H1 (cell line): ENCODE data around the gene ZKSCAN8. TPM values are rescaled to one million over a fixed set of nuclear protein-coding genes. Genes with fewer than 3 reads are reported as not detected.

Source experiments
- ASH2L ChIP-seq: fragments of 200-600, 300-600 bp; sonication (generic); IDR thresholded peaks from one replicate; pipeline ENCODE4 v1.7.1; 2017; ENCODE audit warnings: low read length
- CEBPB ChIP-seq: IDR thresholded peaks from 2 replicates; pipeline ENCODE4 v1.6.1; 2012; ENCODE audit warnings: low read depth, low read length
- CREB1 ChIP-seq: IDR thresholded peaks from 2 replicates; pipeline ENCODE4 v1.6.1; 2012; ENCODE audit warnings: inconsistent platforms
- EP300 ChIP-seq, 2 experiments: IDR thresholded peaks; 1 replicate in 1 of 2; 2 replicates in 1 of 2; pipeline ENCODE4 v1.6.1; 2011 to 2012; ENCODE audit warnings: low read depth in 2 of 2, low read length in 2 of 2, mild to moderate bottlenecking in 2 of 2, borderline replicate concordance in 1 of 2, inconsistent platforms in 1 of 2, moderate library complexity in 1 of 2
- NANOG ChIP-seq: IDR thresholded peaks from 2 replicates; pipeline ENCODE4 v1.6.1; 2011; ENCODE audit warnings: low read length, low read depth, mild to moderate bottlenecking, inconsistent platforms; ENCODE audit not compliant: insufficient read depth, poor library complexity, severe bottlenecking
- POLR2AphosphoS5 ChIP-seq: IDR thresholded peaks from 2 replicates; pipeline ENCODE4 v1.6.1; 2011; ENCODE audit warnings: low read depth, low read length
- RAD21 ChIP-seq, 2 experiments: IDR thresholded peaks in 1 of 2; conservative IDR thresholded peaks in 1 of 2; 2 replicates each; pipeline ENCODE4 v1.6.1; 2011; ENCODE audit warnings: low read depth in 2 of 2, low read length in 2 of 2, improper control_type of control experiment in 1 of 2, inconsistent platforms in 1 of 2, mild to moderate bottlenecking in 1 of 2, moderate library complexity in 1 of 2
- TEAD4 ChIP-seq: IDR thresholded peaks from 2 replicates; pipeline ENCODE4 v1.6.1; 2012; ENCODE audit warnings: low read depth, low read length, inconsistent platforms, mixed read lengths
- polyA plus RNA-seq, 7 experiments: library from polyadenylated mRNA; depleted of rRNA in 3 of 7; stranded (reverse) in 5 of 7; unstranded in 2 of 7; fragments of >200 nt in 5 of 7; fragments of 200-250 nt in 2 of 7; gene quantifications; 1 replicate in 5 of 7; 2 replicates in 1 of 7; 4 replicates in 1 of 7; pipeline versions ENCODE4 v1.2.1 to v1.2.3, GENCODE V29; 2011 to 2013; ENCODE audit warnings: missing spikeins in 2 of 7, mixed read lengths in 2 of 7
- total RNA-seq: library from RNA; stranded (reverse); fragmentation: NEBNext Ultra II Directional; extraction: Animal tissue kit (Norgen Biotek cat#: 25700); gene quantifications from 2 replicates; pipeline ENCODE4 v1.2.1, GENCODE V29; 2021
- TF ChIP-seq, protein P1 (sequence below): fragments of 300-600 bp; sonication (generic); IDR thresholded peaks from 2 replicates; pipeline ENCODE4 v1.7.1; 2012; ENCODE audit warnings: low read length, moderate library complexity, mild to moderate bottlenecking, inconsistent platforms; ENCODE audit not compliant: insufficient replicate concordance

Gene ZKSCAN8
- total and polyA plus RNA-seq, 2 of the 8 experiments (the other 6 are each of a cell fraction or from before 2014, with no cell fraction given), result 10.7 to 24.1 TPM

DNA sequence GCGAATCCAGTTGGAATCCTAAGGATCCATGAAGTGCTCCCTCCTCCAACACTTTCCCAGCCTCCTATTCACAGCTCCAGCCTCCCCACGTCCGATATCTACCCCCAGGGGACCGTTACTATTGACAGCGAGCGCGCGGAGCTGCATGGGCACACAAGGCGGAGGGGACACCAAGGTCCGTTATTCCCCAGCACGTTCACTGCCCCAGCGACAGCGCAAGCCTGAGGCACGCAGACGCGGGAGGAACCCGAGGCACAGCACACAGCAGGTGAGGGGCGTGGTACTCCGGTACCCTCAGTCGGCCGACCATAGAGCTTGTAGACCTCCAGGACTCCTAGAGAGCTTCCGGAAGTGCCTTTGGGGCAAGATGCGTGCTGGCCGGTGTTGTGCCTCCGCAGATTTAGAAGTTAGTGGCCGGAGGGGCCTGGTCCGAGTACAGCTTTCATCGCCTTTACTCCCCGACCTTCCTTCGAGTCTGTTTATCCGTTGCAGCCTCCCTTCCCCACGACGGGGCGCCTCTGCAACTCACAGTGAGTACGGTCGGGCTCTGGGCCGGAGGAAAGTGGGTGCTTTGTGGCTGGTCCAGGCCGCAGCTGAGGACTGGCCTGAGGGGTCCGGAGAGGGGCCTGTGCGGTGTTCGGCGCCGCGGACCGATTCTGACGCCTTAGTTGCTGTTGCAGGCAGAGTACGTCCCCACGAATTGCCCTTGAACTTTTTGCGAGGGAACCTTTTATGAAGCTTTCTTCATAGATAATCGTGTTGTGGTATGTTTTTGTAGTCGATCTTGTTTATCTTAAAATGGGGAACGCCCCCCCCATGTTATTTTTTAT, at the start of gene ZKSCAN8 (continued):
- TF ChIP-seq EP300 (IDR thresholded peaks at IDR 0.05; ENCODE audit: borderline replicate concordance in 1 of 2, low read depth in 2 of 2, low read length in 2 of 2) (peak in 1 of 2 experiments; percentile 36; a peak in 1 of 3 replicates), NANOG (no peak), RAD21 (IDR thresholded peaks at IDR 0.05 in 1 of 2, conservative IDR thresholded peaks at IDR 0.05 in 1 of 2; ENCODE audit: low read depth in 2 of 2, low read length in 2 of 2) (peak in 1 of 2 experiments; percentile 7; a peak in 2 of 4 replicates), POLR2AphosphoS5 (peak; percentile 96), TEAD4 (no peak), ASH2L (peak; percentile 96), CREB1 (peak; percentile 53; the same call in 1 of the 2 replicates), CEBPB (no peak)
- TF ChIP-seq, protein P1, sequence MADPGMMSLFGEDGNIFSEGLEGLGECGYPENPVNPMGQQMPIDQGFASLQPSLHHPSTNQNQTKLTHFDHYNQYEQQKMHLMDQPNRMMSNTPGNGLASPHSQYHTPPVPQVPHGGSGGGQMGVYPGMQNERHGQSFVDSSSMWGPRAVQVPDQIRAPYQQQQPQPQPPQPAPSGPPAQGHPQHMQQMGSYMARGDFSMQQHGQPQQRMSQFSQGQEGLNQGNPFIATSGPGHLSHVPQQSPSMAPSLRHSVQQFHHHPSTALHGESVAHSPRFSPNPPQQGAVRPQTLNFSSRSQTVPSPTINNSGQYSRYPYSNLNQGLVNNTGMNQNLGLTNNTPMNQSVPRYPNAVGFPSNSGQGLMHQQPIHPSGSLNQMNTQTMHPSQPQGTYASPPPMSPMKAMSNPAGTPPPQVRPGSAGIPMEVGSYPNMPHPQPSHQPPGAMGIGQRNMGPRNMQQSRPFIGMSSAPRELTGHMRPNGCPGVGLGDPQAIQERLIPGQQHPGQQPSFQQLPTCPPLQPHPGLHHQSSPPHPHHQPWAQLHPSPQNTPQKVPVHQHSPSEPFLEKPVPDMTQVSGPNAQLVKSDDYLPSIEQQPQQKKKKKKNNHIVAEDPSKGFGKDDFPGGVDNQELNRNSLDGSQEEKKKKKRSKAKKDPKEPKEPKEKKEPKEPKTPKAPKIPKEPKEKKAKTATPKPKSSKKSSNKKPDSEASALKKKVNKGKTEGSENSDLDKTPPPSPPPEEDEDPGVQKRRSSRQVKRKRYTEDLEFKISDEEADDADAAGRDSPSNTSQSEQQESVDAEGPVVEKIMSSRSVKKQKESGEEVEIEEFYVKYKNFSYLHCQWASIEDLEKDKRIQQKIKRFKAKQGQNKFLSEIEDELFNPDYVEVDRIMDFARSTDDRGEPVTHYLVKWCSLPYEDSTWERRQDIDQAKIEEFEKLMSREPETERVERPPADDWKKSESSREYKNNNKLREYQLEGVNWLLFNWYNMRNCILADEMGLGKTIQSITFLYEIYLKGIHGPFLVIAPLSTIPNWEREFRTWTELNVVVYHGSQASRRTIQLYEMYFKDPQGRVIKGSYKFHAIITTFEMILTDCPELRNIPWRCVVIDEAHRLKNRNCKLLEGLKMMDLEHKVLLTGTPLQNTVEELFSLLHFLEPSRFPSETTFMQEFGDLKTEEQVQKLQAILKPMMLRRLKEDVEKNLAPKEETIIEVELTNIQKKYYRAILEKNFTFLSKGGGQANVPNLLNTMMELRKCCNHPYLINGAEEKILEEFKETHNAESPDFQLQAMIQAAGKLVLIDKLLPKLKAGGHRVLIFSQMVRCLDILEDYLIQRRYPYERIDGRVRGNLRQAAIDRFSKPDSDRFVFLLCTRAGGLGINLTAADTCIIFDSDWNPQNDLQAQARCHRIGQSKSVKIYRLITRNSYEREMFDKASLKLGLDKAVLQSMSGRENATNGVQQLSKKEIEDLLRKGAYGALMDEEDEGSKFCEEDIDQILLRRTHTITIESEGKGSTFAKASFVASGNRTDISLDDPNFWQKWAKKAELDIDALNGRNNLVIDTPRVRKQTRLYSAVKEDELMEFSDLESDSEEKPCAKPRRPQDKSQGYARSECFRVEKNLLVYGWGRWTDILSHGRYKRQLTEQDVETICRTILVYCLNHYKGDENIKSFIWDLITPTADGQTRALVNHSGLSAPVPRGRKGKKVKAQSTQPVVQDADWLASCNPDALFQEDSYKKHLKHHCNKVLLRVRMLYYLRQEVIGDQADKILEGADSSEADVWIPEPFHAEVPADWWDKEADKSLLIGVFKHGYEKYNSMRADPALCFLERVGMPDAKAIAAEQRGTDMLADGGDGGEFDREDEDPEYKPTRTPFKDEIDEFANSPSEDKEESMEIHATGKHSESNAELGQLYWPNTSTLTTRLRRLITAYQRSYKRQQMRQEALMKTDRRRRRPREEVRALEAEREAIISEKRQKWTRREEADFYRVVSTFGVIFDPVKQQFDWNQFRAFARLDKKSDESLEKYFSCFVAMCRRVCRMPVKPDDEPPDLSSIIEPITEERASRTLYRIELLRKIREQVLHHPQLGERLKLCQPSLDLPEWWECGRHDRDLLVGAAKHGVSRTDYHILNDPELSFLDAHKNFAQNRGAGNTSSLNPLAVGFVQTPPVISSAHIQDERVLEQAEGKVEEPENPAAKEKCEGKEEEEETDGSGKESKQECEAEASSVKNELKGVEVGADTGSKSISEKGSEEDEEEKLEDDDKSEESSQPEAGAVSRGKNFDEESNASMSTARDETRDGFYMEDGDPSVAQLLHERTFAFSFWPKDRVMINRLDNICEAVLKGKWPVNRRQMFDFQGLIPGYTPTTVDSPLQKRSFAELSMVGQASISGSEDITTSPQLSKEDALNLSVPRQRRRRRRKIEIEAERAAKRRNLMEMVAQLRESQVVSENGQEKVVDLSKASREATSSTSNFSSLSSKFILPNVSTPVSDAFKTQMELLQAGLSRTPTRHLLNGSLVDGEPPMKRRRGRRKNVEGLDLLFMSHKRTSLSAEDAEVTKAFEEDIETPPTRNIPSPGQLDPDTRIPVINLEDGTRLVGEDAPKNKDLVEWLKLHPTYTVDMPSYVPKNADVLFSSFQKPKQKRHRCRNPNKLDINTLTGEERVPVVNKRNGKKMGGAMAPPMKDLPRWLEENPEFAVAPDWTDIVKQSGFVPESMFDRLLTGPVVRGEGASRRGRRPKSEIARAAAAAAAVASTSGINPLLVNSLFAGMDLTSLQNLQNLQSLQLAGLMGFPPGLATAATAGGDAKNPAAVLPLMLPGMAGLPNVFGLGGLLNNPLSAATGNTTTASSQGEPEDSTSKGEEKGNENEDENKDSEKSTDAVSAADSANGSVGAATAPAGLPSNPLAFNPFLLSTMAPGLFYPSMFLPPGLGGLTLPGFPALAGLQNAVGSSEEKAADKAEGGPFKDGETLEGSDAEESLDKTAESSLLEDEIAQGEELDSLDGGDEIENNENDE, result no peak
